Stimulated activated CD4-positive, alpha-beta T cell treated with anti-CD3 and anti-CD28 coated beads, Interleukin-1b, Interleukin-23, amount 100 ng/mL, for 1 hour (primary cell): ENCODE results near the gene AFF1.
A peak's percentile ranks its signal among the peaks of the same experiment; 100 is the strongest.

Source experiments
- DNase-seq, 2 donors: peaks; one replicate each; pipeline ENCODE4 v3.0.0-alpha.2; 2020; ENCODE audit warnings: low read depth in 2 of 2

AFF1 gene

GRCh38 chr4:86934771-86935565 is at the start of gene AFF1:
AFF1 (plus strand) TSS chr4:86935011; CDS start chr4:86948534, 13,523 bp downstream.
- DNase-seq = peak; percentile 65 to 69

- DNase-seq = no peak
Measured at GRCh38 chr4:86890790-86891189, 44.0 kb upstream of the AFF1 start.

GRCh38 chr4:86891762-86892635 is 42.8 kb upstream of the AFF1 start, which contains the start of gene C4orf36:
C4orf36 (minus strand) TSS chr4:86892422; CDS start chr4:86891520, 902 bp downstream.
- DNase-seq = peak in 1 of 2 donors; percentile 3

- no peak for DNase-seq
Measured at GRCh38 chr4:86892636-86892960, 42.2 kb upstream of the AFF1 start.

- no peak for DNase-seq
Measured at GRCh38 chr4:86893136-86893535, 41.7 kb upstream of the AFF1 start.

GRCh38 chr4:86894455-86894854 is 40.4 kb upstream of the AFF1 start:
- no peak for DNase-seq

- no peak for DNase-seq
Measured at GRCh38 chr4:86895692-86896488, 38.9 kb upstream of the AFF1 start.

- DNase-seq = no peak
Measured at GRCh38 chr4:86896596-86896995, 38.2 kb upstream of the AFF1 start.

- no peak for DNase-seq
Measured at GRCh38 chr4:86898562-86898961, 36.2 kb upstream of the AFF1 start.

GRCh38 chr4:86901864-86902263 is 32.9 kb upstream of the AFF1 start:
- DNase-seq = no peak

GRCh38 chr4:86908251-86908657 is 26.6 kb upstream of the AFF1 start:
- DNase-seq = no peak

GRCh38 chr4:86909546-86910295 is 25.1 kb upstream of the AFF1 start:
- DNase-seq = no peak

GRCh38 chr4:86910369-86910768 is 24.4 kb upstream of the AFF1 start:
- DNase-seq = no peak

- DNase-seq = no peak
Measured at GRCh38 chr4:86910820-86911684, 23.8 kb upstream of the AFF1 start.

- no peak for DNase-seq
Measured at GRCh38 chr4:86916392-86916791, 18.4 kb upstream of the AFF1 start.

- no peak for DNase-seq
Measured at GRCh38 chr4:86917212-86918039, 17.4 kb upstream of the AFF1 start.

- DNase-seq = no peak
Measured at GRCh38 chr4:86918539-86919072, 16.2 kb upstream of the AFF1 start.

- DNase-seq = no peak
Measured at GRCh38 chr4:86919561-86920223, 15.1 kb upstream of the AFF1 start.
